K562 (cell line): Measurements from ENCODE around the gene RNF6. TPM values are rescaled to one million over a fixed set of nuclear protein-coding genes. Genes with fewer than 3 reads are reported as not detected.

Experiments used
- CBFA2T2 ChIP-seq: fragments of 450-650 bp; conservative IDR thresholded peaks from 2 replicates; pipeline ENCODE4 v1.6.1; 2017; ENCODE audit warnings: mild to moderate bottlenecking
- CC2D1A ChIP-seq: fragments of 450-650 bp; IDR thresholded peaks from 2 replicates; pipeline ENCODE4 v1.6.1; 2017; ENCODE audit warnings: mild to moderate bottlenecking
- GTF2B ChIP-seq: IDR thresholded peaks from 2 replicates; pipeline ENCODE4 v1.6.1; 2011; ENCODE audit not compliant: insufficient read length; ENCODE audit errors: extremely low read depth
- GTF2F1 ChIP-seq: IDR thresholded peaks from 2 replicates; pipeline ENCODE4 v1.6.1; 2011; ENCODE audit warnings: low read depth, low read length, improper control_type of control experiment
- HNRNPL ChIP-seq: fragments of 200-400 bp; formaldehyde crosslinking; IDR thresholded peaks from 2 replicates; pipeline ENCODE4 v1.6.1; 2017; ENCODE audit warnings: low read depth, mild to moderate bottlenecking, low read length
- IRF9 ChIP-seq: fragments of 450-650 bp; IDR thresholded peaks from 2 replicates; pipeline ENCODE4 v1.6.1; 2016; ENCODE audit warnings: missing biosample characterization, missing genetic modification characterization
- KLF13 ChIP-seq: fragments of 450-650 bp; IDR thresholded peaks from 2 replicates; pipeline ENCODE4 v1.6.1; 2016; ENCODE audit warnings: missing genetic modification characterization, low read depth, mild to moderate bottlenecking, missing compliant biosample characterization, moderate library complexity, borderline replicate concordance
- KLF6 ChIP-seq: fragments of 250-450 bp; sonication (Bioruptor Pico); IDR thresholded peaks from 2 replicates; pipeline ENCODE4 v1.4.0; 2020; ENCODE audit warnings: mild to moderate bottlenecking, moderate library complexity, borderline replicate concordance
- PTTG1 ChIP-seq: fragments of 450-650 bp; IDR thresholded peaks from 2 replicates; pipeline ENCODE4 v1.6.1; 2016; ENCODE audit warnings: low read depth, mild to moderate bottlenecking, missing genetic modification characterization, missing compliant biosample characterization
- SNIP1 ChIP-seq: fragments of 450-650 bp; IDR thresholded peaks from 2 replicates; pipeline ENCODE4 v1.7.1; 2017; ENCODE audit warnings: low read depth, mild to moderate bottlenecking
- SRSF3 ChIP-seq: fragments of 200-400 bp; formaldehyde crosslinking; IDR thresholded peaks from 2 replicates; pipeline ENCODE4 v1.6.1; 2016; ENCODE audit warnings: mild to moderate bottlenecking, low read length, moderate library complexity; ENCODE audit not compliant: insufficient read depth
- TAF7 ChIP-seq: fragments of 450-650 bp; IDR thresholded peaks from 2 replicates; pipeline ENCODE4 v1.6.1; 2016; ENCODE audit warnings: missing genetic modification characterization, missing compliant biosample characterization
- TRIM28 ChIP-seq: fragments of 450-650 bp; IDR thresholded peaks from 2 replicates; pipeline ENCODE4 v1.6.1; 2017
- U2AF2 ChIP-seq: fragments of 200-400 bp; formaldehyde crosslinking; optimal IDR thresholded peaks from 2 replicates; pipeline ENCODE3; 2017; ENCODE audit warnings: low read depth, mild to moderate bottlenecking, low read length
- ZNF395 ChIP-seq: fragments of 200-800 bp; sonication (Bioruptor generic); IDR thresholded peaks from 2 replicates; pipeline ENCODE4 v1.6.1; 2017; ENCODE audit warnings: missing genetic modification characterization, missing compliant biosample characterization
- ZNF668 ChIP-seq: fragments of 250-450 bp; sonication (Bioruptor Pico); IDR thresholded peaks from 2 replicates; pipeline ENCODE4 v1.8.0; 2022; ENCODE audit warnings: mild to moderate bottlenecking, inconsistent platforms
- polyA plus RNA-seq, 8 experiments: library from polyadenylated mRNA; depleted of rRNA in 4 of 8; stranded (reverse) in 5 of 8; unstranded in 3 of 8; fragments of >200 nt; fragmentation: Nextera tagmentation in 2 of 8; fragmentation: Illumina TruSeq in 1 of 8; extraction: Ambion mirVana in 2 of 8; extraction: Trizol in 1 of 8; gene quantifications; 2 replicates each; pipeline versions ENCODE4 v1.2.1 to v1.2.3, GENCODE V29; 2011 to 2014; ENCODE audit warnings: inconsistent platforms in 1 of 8, missing spikeins in 1 of 8
- total RNA-seq, 7 experiments: library from RNA; depleted of rRNA in 6 of 7; stranded (reverse); fragments of >200 nt in 6 of 7; fragmentation: Illumina TruSeq in 2 of 7; extraction: Trizol in 2 of 7; gene quantifications; 2 replicates each; pipeline versions ENCODE4 v1.2.1 to v1.2.3, GENCODE V29; 2011 to 2021; ENCODE audit warnings: low replicate concordance in 1 of 7
- TF ChIP-seq, protein P1 (sequence below): sonication (generic); formaldehyde crosslinking; IDR thresholded peaks from 2 replicates; pipeline ENCODE4 v1.8.0; 2022; ENCODE audit warnings: mild to moderate bottlenecking, missing genetic modification reagents
- TF ChIP-seq, protein P2 (sequence below): sonication (generic); formaldehyde crosslinking; IDR thresholded peaks from 2 replicates; pipeline ENCODE4 v1.8.0; 2023; ENCODE audit warnings: missing genetic modification reagents, mild to moderate bottlenecking, borderline replicate concordance

RNF6 gene
- total and polyA plus RNA-seq, 9 of the 15 experiments (the other 6 are each of a cell fraction or from before 2014, with no cell fraction given), result 12.0 to 31.4 (median 22.3) TPM

DNA sequence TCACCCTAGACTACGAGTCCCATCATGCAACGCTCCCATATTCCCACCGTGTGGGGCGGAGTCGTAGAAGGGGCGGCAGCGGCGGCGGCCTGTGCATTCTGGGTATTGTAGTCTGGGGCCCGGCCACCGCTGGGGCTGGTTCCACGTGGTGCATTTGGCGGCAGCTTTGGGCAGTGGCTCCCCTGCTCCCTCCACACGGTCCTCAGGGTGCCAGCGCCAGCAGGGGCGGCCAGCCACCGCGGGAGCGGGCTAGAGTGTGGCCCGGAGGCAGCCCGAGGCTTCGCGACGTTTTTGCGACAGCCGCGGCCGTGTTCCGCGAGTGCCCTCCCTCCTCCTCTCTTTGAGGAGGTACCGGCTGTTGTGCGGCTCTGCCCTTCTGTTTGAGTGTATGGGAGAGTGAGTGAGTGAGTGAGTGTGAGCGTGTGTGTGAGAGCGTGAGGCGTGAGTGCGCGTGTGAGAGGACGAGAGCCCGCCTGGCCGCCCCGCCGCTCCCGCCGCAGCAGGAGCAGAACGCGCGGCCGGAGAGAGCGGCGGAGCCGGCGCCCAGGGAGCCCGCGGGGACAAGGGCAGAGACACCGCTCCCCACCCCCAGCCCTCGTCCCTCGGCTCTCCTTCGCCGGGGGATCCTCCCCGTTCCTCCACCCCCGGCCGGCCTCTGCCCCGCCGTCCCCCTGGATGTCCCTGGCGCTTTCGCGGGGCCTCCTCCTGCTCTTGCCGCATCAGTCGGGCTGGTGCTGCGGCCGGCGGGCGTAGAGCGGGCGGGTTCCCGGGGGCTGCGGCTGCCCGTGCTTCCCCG lies 31.9 kb upstream of the RNF6 start, which contains the start of gene CDK8 (continued):
- TF ChIP-seq GTF2B (no peak), KLF6 (CRISPR knock-in tag) (no peak), CC2D1A (no peak), IRF9 (no peak), HNRNPL (peak; percentile 78; the same call in 1 of the 2 replicates), U2AF2 (no peak), SNIP1 (no peak), TAF7 (tag) (no peak), SRSF3 (no peak), CBFA2T2 (no peak), GTF2F1 (no peak), TRIM28 (no peak), ZNF395 (CRISPR knock-in tag) (no peak), ZNF668 (no peak), KLF13 (tag) (peak; percentile 41; the same call in 1 of the 2 replicates), PTTG1 (tag) (no peak)
- TF ChIP-seq, protein P1, sequence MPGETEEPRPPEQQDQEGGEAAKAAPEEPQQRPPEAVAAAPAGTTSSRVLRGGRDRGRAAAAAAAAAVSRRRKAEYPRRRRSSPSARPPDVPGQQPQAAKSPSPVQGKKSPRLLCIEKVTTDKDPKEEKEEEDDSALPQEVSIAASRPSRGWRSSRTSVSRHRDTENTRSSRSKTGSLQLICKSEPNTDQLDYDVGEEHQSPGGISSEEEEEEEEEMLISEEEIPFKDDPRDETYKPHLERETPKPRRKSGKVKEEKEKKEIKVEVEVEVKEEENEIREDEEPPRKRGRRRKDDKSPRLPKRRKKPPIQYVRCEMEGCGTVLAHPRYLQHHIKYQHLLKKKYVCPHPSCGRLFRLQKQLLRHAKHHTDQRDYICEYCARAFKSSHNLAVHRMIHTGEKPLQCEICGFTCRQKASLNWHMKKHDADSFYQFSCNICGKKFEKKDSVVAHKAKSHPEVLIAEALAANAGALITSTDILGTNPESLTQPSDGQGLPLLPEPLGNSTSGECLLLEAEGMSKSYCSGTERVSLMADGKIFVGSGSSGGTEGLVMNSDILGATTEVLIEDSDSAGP (CRISPR knock-in tag), result no peak
- TF ChIP-seq, protein P2, sequence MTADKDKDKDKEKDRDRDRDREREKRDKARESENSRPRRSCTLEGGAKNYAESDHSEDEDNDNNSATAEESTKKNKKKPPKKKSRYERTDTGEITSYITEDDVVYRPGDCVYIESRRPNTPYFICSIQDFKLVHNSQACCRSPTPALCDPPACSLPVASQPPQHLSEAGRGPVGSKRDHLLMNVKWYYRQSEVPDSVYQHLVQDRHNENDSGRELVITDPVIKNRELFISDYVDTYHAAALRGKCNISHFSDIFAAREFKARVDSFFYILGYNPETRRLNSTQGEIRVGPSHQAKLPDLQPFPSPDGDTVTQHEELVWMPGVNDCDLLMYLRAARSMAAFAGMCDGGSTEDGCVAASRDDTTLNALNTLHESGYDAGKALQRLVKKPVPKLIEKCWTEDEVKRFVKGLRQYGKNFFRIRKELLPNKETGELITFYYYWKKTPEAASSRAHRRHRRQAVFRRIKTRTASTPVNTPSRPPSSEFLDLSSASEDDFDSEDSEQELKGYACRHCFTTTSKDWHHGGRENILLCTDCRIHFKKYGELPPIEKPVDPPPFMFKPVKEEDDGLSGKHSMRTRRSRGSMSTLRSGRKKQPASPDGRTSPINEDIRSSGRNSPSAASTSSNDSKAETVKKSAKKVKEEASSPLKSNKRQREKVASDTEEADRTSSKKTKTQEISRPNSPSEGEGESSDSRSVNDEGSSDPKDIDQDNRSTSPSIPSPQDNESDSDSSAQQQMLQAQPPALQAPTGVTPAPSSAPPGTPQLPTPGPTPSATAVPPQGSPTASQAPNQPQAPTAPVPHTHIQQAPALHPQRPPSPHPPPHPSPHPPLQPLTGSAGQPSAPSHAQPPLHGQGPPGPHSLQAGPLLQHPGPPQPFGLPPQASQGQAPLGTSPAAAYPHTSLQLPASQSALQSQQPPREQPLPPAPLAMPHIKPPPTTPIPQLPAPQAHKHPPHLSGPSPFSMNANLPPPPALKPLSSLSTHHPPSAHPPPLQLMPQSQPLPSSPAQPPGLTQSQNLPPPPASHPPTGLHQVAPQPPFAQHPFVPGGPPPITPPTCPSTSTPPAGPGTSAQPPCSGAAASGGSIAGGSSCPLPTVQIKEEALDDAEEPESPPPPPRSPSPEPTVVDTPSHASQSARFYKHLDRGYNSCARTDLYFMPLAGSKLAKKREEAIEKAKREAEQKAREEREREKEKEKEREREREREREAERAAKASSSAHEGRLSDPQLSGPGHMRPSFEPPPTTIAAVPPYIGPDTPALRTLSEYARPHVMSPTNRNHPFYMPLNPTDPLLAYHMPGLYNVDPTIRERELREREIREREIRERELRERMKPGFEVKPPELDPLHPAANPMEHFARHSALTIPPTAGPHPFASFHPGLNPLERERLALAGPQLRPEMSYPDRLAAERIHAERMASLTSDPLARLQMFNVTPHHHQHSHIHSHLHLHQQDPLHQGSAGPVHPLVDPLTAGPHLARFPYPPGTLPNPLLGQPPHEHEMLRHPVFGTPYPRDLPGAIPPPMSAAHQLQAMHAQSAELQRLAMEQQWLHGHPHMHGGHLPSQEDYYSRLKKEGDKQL, result no peak
